Measurements from ENCODE around the gene PET117. TPM values are rescaled to one million over a fixed set of nuclear protein-coding genes. Genes with fewer than 3 reads are reported as not detected.
"Not testable (repeated sequence)": the region's sequence is repeated elsewhere in the genome, so short reads cannot be mapped to it uniquely, and the experiment has no call there.

The PET117 gene
- total RNA-seq = 10 to 100 TPM; 15.7 to 21.7 (median 18.0) TPM

GRCh38 chr20:18137412-18138265 lies at the start of gene PET117, which contains the start of gene KAT14:
Gene PET117 (plus strand): TSS chr20:18137863. CDS start chr20:18137956, 93 bp downstream.
Gene KAT14 (plus strand): TSS chr20:18137863. CDS start chr20:18142661, 4,798 bp downstream.
- TF ChIP-seq POLR2A (IDR thresholded peaks at IDR 0.05) (peak; percentile 77 to 86), CTCF (IDR thresholded peaks at IDR 0.05) (no peak)
- no peaks in the 10 kb centered on the region for H3K9me3 ChIP-seq

GRCh38 chr20:18088298-18088697 lies 49.4 kb upstream of the PET117 start:
- H3K9me3 ChIP-seq, H3K4me1 ChIP-seq, H3K36me3 ChIP-seq, DNase-seq, H3K27ac ChIP-seq, H3K4me3 ChIP-seq, H3K27me3 ChIP-seq: not testable (repeated sequence)

More at GRCh38 chr20:18137412-18138265, at the start of gene PET117, which contains the start of gene KAT14:
- H3K27ac ChIP-seq = peak within 1 kb of the TSS; percentile 87 to 97 (median 96)
- peaks cover 0 to 23% (median 2%) of the 10 kb centered on the region in 4 donors for H3K4me1 ChIP-seq
- peaks cover 0 to 8% (median 0%) of the 10 kb centered on the region in 3 donors for H3K36me3 ChIP-seq
- peak; percentile 84 to 95 (median 94) for DNase-seq
- H3K27me3 ChIP-seq = no peaks in the 10 kb centered on the region
- H3K4me3 ChIP-seq = peak within 1 kb of the TSS; percentile 86 to 98 (median 96)

- H3K4me3 ChIP-seq, H3K36me3 ChIP-seq, DNase-seq, H3K27me3 ChIP-seq, H3K9me3 ChIP-seq, H3K27ac ChIP-seq, H3K4me1 ChIP-seq: not testable (repeated sequence)
These were observed 48.8 kb upstream of the PET117 start for GRCh38 chr20:18088841-18089240.

- Histone ChIP-seq H3K27ac (no peak overlapping the region), H3K4me3 (no peak overlapping the region), H3K9me3 (no peaks in the 10 kb centered on the region), H3K4me1 (peaks cover 0 to 7% (median 0%) of the 10 kb centered on the region in 4 donors), H3K27me3 (no peaks in the 10 kb centered on the region), H3K36me3 (no peaks in the 10 kb centered on the region)
- DNase-seq = no peak
- TF ChIP-seq CTCF (IDR thresholded peaks at IDR 0.05) (no peak), POLR2A (IDR thresholded peaks at IDR 0.05) (no peak)
These were observed 47.6 kb upstream of the PET117 start for GRCh38 chr20:18090044-18090443.

GRCh38 chr20:18090477-18090876 lies 47.2 kb upstream of the PET117 start:
- no peaks in the 10 kb centered on the region for H3K9me3 ChIP-seq
- peaks cover 0 to 7% (median 0%) of the 10 kb centered on the region in 4 donors for H3K4me1 ChIP-seq
- no peak for TF ChIP-seq POLR2A (IDR thresholded peaks at IDR 0.05)
- TF ChIP-seq CTCF (IDR thresholded peaks at IDR 0.05) = no peak
- DNase-seq = no peak
- H3K36me3 ChIP-seq = no peaks in the 10 kb centered on the region
- H3K4me3 ChIP-seq = no peak overlapping the region
- H3K27me3 ChIP-seq = no peaks in the 10 kb centered on the region
- no peak overlapping the region for H3K27ac ChIP-seq

GRCh38 chr20:18091623-18092022 lies 46.0 kb upstream of the PET117 start:
- H3K4me3 ChIP-seq = no peak overlapping the region
- H3K27me3 ChIP-seq = no peaks in the 10 kb centered on the region
- TF ChIP-seq CTCF (IDR thresholded peaks at IDR 0.05) = no peak
- no peak for TF ChIP-seq POLR2A (IDR thresholded peaks at IDR 0.05)
- no peak for DNase-seq
- H3K27ac ChIP-seq = no peak overlapping the region
- H3K4me1 ChIP-seq = peaks cover 0 to 7% (median 0%) of the 10 kb centered on the region in 4 donors
- H3K9me3 ChIP-seq = no peaks in the 10 kb centered on the region
- H3K36me3 ChIP-seq = no peaks in the 10 kb centered on the region
